Suprapubic skin (tissue), 4 donors: ENCODE data around the gene CST6. TPM values are rescaled to one million over a fixed set of nuclear protein-coding genes. Genes with fewer than 3 reads are reported as not detected.

Experiments used
- DNase-seq, 2 donors: peaks; one replicate each; pipeline ENCODE4 v3.0.0-alpha.2; 2019; ENCODE audit warnings: low spot score in 2 of 2
- H3K27ac ChIP-seq: fragments of 200-600 bp; sonication (generic); one replicate; pipeline ENCODE4 v1.5.1; 2019
- H3K27me3 ChIP-seq: fragments of 200-600 bp; sonication (generic); one replicate; pipeline ENCODE4 v1.5.1; 2019
- H3K36me3 ChIP-seq: fragments of 200-600 bp; sonication (generic); one replicate; pipeline ENCODE4 v1.5.1; 2019
- H3K4me1 ChIP-seq: fragments of 200-600 bp; sonication (generic); one replicate; pipeline ENCODE4 v1.5.1; 2019
- H3K4me3 ChIP-seq: fragments of 200-600 bp; sonication (generic); one replicate; pipeline ENCODE4 v1.5.1; 2019; ENCODE audit warnings: mild to moderate bottlenecking
- H3K9me3 ChIP-seq: fragments of 200-600 bp; sonication (generic); one replicate; pipeline ENCODE4 v1.5.1; 2019
- EP300 ChIP-seq: sonication (generic); formaldehyde crosslinking; IDR thresholded peaks from one replicate; pipeline ENCODE4 v1.6.1; 2017; ENCODE audit warnings: antibody characterized with exemption
- POLR2A ChIP-seq, 2 donors: fragments of 450-650 bp; IDR thresholded peaks; one replicate each; pipeline ENCODE4 v1.6.1; 2017; ENCODE audit warnings: antibody characterized with exemption in 2 of 2, mild to moderate bottlenecking in 2 of 2, moderate library complexity in 2 of 2
- POLR2AphosphoS5 ChIP-seq, 3 donors: sonication (generic); formaldehyde crosslinking; IDR thresholded peaks; one replicate each; pipeline ENCODE4 v1.6.1; 2017; ENCODE audit warnings: antibody characterized with exemption in 3 of 3
- WGBS: methylation state at CpG from one replicate; pipeline ENCODE4 v1.1.5; 2018; 5-methylcytosine and 5-hydroxymethylcytosine counted together
- total RNA-seq, 4 donors: library from RNA; depleted of rRNA; stranded (reverse); fragments of >200 nt; gene quantifications; one replicate each; pipeline ENCODE4 v1.1.0, GENCODE V29; 2016
- TF ChIP-seq, protein P1 (sequence below), 2 donors: fragments of 200-600 bp in 1 of 2; fragments of 450-650 bp in 1 of 2; sonication (generic) in 1 of 2; IDR thresholded peaks; one replicate each; pipeline ENCODE4 v1.5.1; 2016 to 2019; ENCODE audit warnings: antibody characterized with exemption in 2 of 2, mild to moderate bottlenecking in 1 of 2, moderate library complexity in 1 of 2

CST6 gene
- total RNA-seq, 4 donors from 2014 or later, result 48.8 to 2,556 (median 968) TPM

DNA sequence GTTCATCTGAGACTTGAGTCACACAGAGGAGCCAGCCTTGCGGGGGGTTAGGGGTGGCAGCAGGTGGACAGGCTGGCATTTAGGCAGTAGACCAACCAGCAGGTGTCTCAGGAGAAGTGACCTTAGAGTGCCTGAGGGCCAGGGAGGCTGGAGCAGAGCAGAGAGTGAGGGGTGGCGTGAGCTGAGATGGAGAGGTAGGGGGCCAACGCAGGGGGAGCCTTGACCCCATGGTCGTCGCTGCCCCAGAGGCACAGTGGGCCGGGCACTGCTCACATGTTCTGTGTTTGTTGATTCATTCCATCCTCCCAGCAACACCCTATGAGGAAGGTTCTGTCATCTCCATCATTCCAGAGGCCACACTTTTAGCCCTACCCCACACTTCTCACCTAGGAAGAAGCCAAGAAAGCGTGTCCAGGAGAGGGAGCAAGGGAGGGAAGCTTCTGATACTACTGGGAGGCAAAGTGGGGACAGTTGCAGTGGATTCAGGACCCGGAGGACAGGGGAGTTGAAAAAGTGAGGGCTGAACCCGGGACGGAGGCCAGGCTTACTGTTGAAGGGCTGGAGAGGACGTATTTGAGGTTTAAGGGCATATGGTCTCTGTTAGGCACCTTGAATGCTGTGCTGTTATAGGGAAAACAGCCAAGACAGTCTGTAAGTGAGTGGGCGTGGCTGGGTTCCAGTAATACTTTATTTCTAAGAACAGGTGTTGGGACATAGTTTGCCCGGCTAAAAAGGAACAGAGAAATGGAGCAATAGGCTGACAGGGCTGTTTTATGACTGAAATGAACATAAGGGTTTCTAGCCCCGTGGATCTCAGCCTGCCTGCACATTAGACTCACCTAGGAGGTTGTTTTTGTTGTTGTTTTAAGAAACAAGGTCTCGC lies 43.0 kb upstream of the CST6 start:
- Histone ChIP-seq H3K27me3 (no peaks in the 10 kb centered on the region), H3K36me3 (peaks cover 76% of the 10 kb centered on the region), H3K4me1 (peaks cover 4% of the 10 kb centered on the region), H3K27ac (no peak overlapping the region), H3K9me3 (no peaks in the 10 kb centered on the region), H3K4me3 (no peak overlapping the region)
- TF ChIP-seq EP300, result no peak
- TF ChIP-seq, protein P1, sequence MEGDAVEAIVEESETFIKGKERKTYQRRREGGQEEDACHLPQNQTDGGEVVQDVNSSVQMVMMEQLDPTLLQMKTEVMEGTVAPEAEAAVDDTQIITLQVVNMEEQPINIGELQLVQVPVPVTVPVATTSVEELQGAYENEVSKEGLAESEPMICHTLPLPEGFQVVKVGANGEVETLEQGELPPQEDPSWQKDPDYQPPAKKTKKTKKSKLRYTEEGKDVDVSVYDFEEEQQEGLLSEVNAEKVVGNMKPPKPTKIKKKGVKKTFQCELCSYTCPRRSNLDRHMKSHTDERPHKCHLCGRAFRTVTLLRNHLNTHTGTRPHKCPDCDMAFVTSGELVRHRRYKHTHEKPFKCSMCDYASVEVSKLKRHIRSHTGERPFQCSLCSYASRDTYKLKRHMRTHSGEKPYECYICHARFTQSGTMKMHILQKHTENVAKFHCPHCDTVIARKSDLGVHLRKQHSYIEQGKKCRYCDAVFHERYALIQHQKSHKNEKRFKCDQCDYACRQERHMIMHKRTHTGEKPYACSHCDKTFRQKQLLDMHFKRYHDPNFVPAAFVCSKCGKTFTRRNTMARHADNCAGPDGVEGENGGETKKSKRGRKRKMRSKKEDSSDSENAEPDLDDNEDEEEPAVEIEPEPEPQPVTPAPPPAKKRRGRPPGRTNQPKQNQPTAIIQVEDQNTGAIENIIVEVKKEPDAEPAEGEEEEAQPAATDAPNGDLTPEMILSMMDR (IDR thresholded peaks at IDR 0.05), result no peak
- TF ChIP-seq POLR2A (IDR thresholded peaks at IDR 0.05), result no peak
- TF ChIP-seq POLR2AphosphoS5 (IDR thresholded peaks at IDR 0.05), result no peak
- DNase-seq, result no peak
- WGBS, result 84% methylated on average over 15 of the region's 15 CpGs

DNA sequence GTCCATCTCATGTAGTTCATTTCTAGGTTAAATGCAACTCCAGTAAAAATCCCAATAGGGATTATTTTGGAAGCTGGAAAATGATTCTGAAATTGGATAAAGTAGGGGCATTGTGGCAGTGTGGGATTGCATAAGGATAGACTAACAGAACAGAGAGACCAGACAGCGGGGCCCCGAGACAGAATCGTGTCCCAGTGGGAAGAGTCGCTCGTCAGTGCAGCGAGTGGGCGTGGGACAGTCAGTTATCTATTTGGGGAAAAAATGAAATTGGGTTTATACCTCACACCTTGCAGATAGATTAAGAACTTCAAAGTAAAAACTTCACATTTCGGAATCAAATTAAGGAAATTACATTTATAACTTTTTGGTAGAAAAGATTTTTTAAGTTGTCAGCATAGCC lies 39.7 kb upstream of the CST6 start:
- peaks cover 64% of the 10 kb centered on the region for H3K36me3 ChIP-seq
- H3K4me3 ChIP-seq, result no peak overlapping the region
- no peak overlapping the region for H3K27ac ChIP-seq
- H3K9me3 ChIP-seq, result no peaks in the 10 kb centered on the region
- H3K27me3 ChIP-seq, result no peaks in the 10 kb centered on the region
- DNase-seq, result no peak
- 90% methylated on average over 8 of the region's 8 CpGs for WGBS
- TF ChIP-seq POLR2A (IDR thresholded peaks at IDR 0.05), result no peak
- TF ChIP-seq EP300, result no peak
- TF ChIP-seq, protein P1 (IDR thresholded peaks at IDR 0.05), result no peak
- no peak for TF ChIP-seq POLR2AphosphoS5 (IDR thresholded peaks at IDR 0.05)
- no peaks in the 10 kb centered on the region for H3K4me1 ChIP-seq

DNA sequence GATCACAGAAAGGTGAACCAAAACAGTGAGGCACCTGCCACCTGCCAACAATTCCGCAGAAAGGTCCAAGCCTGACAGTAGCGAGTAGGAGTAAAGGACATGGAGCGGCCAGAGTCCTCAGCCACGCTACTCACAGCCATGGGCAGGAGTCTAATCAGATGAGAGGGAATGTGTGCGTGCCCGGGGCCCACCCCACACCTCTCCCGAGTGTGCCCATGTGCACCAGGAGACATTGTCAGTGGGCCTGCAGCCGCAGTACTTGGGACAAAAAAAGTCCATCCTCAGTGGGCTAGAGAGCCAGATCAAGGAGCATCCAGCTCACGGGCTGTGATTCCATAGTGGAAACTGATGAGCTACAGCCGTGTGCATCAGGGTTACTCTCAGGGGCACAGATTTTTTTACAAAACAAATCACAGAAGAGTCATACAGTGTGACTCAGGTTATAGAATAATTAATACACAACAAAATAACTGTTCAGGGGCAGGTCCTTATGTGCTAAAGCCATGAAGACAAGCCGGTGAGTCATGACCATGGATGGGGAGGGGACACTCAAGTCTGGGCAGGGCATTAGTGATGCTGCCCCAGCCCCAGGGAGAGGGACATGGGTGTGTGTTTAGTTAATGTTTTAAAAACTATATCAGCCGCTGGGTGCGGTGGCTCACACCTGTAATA lies 38.2 kb upstream of the CST6 start:
- 85% methylated on average over 12 of the region's 13 CpGs for WGBS
- TF ChIP-seq POLR2AphosphoS5 (IDR thresholded peaks at IDR 0.05) (no peak), EP300 (no peak), POLR2A (IDR thresholded peaks at IDR 0.05) (no peak)
- TF ChIP-seq, protein P1 (IDR thresholded peaks at IDR 0.05), result no peak
- no peaks in the 10 kb centered on the region for H3K4me1 ChIP-seq
- H3K27me3 ChIP-seq, result no peaks in the 10 kb centered on the region
- H3K36me3 ChIP-seq, result peaks cover 64% of the 10 kb centered on the region
- no peak overlapping the region for H3K4me3 ChIP-seq
- no peaks in the 10 kb centered on the region for H3K9me3 ChIP-seq
- H3K27ac ChIP-seq, result no peak overlapping the region
- no peak for DNase-seq

DNA sequence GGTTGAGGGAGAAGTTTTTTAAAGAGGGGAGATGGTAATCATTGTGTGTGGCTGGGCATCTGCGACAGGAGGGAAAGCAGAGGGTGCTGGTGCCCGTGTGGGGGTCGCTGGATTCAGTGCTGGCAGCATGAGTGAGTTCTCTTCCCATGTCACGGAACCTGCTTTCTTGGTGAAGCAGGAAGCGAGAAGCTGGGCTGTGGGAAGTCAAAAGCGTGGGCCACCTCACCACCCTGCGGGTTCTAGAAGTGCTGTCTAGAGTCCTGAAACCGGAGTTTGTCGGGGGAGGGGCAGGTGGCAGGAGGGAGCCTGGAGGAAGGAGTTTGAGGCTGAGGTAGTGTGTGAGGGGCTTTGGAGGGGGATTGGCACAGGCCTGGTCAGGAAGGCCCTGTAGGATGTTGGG lies 36.0 kb upstream of the CST6 start:
- no peak for DNase-seq
- H3K27ac ChIP-seq, result no peak overlapping the region
- 94% methylated on average over 9 of the region's 9 CpGs for WGBS
- no peaks in the 10 kb centered on the region for H3K9me3 ChIP-seq
- H3K36me3 ChIP-seq, result peaks cover 54% of the 10 kb centered on the region
- no peak overlapping the region for H3K4me3 ChIP-seq
- TF ChIP-seq POLR2AphosphoS5 (IDR thresholded peaks at IDR 0.05) (no peak), POLR2A (IDR thresholded peaks at IDR 0.05) (no peak)
- no peaks in the 10 kb centered on the region for H3K4me1 ChIP-seq
- H3K27me3 ChIP-seq, result no peaks in the 10 kb centered on the region

DNA sequence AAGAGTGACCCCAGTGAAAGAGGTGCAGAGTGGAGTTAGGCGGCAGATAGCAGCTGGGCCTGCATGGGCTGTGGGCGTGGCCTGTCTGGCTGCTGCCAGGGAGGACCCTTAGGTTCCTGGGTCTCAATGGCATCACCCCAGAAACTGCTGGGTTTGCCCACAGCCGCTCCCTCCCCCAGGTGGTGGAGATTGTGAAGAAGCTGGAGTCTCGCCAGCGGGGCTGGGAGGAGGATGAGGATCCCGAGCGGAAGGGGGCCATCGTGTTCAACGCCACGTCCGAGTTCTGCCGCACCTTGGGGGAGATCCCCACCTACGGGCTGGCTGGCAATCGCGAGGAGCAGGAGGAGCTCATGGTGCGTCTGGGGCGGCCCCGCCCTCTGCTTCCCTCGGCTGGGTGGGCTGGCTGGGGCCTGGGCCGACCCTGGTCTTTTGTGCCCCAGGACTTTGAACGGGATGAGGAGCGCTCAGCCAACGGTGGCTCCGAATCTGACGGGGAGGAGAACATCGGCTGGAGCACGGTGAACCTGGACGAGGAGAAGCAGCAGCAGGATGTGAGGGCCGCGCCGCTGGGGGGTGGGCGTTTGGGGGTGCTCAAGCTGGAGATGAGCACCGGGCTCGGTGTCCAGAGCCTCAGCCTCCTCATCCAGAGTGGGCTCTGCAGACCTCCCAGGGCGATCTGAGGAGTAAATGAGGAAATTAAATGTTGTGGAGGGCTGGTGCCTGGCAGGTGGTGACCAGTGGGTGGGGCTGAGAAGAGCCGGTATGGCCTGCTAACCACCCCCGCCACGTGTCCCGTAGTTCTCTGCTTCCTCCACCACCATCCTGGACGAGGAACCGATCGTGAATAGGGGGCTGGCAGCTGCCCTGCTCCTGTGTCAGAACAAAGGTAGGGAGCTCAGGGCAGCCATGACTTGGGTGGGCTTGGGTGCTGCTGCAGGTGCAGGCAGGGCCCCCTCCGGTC lies 35.3 kb upstream of the CST6 start:
- H3K36me3 ChIP-seq, result peaks cover 54% of the 10 kb centered on the region
- H3K27me3 ChIP-seq, result no peaks in the 10 kb centered on the region
- DNase-seq, result no peak
- TF ChIP-seq POLR2AphosphoS5 (IDR thresholded peaks at IDR 0.05) (no peak), POLR2A (IDR thresholded peaks at IDR 0.05) (no peak), EP300 (no peak)
- TF ChIP-seq, protein P1 (IDR thresholded peaks at IDR 0.05), result no peak
- H3K9me3 ChIP-seq, result no peaks in the 10 kb centered on the region
- WGBS, result 87% methylated on average over 35 of the region's 43 CpGs
- H3K4me3 ChIP-seq, result no peak overlapping the region
- H3K27ac ChIP-seq, result no peak overlapping the region
- H3K4me1 ChIP-seq, result no peaks in the 10 kb centered on the region
